ENCODE data around the gene CARHSP1.

DNA sequence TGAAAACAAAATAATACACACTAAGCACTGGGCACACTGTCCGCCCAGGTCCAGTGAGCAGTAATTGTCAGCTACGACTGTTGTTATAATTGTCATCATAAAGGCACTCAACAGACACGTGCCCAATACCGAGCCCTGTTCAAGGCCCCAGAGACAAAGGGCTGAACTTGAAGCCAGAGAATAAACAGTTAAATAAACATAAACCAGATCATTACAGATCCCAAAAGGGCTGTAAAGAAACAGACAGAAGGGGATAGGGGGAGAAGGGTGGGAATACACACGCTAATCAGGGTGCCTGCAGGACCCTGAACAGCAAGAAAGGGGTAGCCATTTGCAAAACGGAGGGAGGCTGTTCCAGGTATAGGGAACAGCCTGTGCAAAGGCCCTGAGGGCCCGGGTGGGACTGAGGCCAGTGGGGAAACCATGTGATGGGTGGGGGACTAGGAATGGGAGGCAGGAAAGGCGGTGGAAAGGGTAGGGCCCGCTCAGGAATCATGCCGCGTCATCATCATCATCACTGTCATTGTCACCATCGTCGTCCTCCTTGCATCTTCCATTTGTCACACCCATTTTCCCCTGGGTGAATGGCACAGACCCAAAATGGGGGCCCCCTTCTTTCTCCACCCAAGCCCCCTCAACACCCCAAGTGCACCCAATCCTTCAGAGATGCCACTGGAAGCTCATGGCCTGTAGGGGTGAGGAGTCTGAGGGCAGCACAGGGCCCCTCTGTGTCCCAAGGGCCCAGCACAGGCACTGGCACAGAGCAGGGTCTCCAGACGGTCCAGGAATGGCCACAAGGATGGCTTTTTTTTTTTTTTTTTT is 6.3 kb downstream of the CARHSP1 start:
- TF ChIP-seq NR3C1 (IDR thresholded peaks at IDR 0.05) (no peak), EP300 (IDR thresholded peaks at IDR 0.05) (no peak), KDM5A (IDR thresholded peaks at IDR 0.05) (no peak), HOXA7 (CRISPR knock-in tag; IDR thresholded peaks at IDR 0.05) (no peak), MAX (IDR thresholded peaks at IDR 0.05) (no peak), ELK1 (IDR thresholded peaks at IDR 0.05; ENCODE audit: low read depth, low read length) (no peak), KDM1A (IDR thresholded peaks at IDR 0.05; ENCODE audit: low read depth) (no peak), RNF2 (IDR thresholded peaks at IDR 0.05; ENCODE audit: borderline replicate concordance, low read depth) (no peak), RAD21 (conservative IDR thresholded peaks at IDR 0.05 in 1 of 2, IDR thresholded peaks at IDR 0.05 in 1 of 2) (no peak)
- TF ChIP-seq, protein P1, sequence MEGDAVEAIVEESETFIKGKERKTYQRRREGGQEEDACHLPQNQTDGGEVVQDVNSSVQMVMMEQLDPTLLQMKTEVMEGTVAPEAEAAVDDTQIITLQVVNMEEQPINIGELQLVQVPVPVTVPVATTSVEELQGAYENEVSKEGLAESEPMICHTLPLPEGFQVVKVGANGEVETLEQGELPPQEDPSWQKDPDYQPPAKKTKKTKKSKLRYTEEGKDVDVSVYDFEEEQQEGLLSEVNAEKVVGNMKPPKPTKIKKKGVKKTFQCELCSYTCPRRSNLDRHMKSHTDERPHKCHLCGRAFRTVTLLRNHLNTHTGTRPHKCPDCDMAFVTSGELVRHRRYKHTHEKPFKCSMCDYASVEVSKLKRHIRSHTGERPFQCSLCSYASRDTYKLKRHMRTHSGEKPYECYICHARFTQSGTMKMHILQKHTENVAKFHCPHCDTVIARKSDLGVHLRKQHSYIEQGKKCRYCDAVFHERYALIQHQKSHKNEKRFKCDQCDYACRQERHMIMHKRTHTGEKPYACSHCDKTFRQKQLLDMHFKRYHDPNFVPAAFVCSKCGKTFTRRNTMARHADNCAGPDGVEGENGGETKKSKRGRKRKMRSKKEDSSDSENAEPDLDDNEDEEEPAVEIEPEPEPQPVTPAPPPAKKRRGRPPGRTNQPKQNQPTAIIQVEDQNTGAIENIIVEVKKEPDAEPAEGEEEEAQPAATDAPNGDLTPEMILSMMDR (IDR thresholded peaks at IDR 0.05): no peak
- TF ChIP-seq, protein P2, sequence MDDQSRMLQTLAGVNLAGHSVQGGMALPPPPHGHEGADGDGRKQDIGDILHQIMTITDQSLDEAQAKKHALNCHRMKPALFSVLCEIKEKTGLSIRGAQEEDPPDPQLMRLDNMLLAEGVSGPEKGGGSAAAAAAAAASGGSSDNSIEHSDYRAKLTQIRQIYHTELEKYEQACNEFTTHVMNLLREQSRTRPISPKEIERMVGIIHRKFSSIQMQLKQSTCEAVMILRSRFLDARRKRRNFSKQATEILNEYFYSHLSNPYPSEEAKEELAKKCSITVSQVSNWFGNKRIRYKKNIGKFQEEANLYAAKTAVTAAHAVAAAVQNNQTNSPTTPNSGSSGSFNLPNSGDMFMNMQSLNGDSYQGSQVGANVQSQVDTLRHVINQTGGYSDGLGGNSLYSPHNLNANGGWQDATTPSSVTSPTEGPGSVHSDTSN (IDR thresholded peaks at IDR 0.05): no peak
- TF ChIP-seq, protein P3, sequence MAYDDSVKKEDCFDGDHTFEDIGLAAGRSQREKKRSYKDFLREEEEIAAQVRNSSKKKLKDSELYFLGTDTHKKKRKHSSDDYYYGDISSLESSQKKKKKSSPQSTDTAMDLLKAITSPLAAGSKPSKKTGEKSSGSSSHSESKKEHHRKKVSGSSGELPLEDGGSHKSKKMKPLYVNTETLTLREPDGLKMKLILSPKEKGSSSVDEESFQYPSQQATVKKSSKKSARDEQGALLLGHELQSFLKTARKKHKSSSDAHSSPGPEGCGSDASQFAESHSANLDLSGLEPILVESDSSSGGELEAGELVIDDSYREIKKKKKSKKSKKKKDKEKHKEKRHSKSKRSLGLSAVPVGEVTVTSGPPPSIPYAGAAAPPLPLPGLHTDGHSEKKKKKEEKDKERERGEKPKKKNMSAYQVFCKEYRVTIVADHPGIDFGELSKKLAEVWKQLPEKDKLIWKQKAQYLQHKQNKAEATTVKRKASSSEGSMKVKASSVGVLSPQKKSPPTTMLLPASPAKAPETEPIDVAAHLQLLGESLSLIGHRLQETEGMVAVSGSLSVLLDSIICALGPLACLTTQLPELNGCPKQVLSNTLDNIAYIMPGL (CRISPR knock-in tag; IDR thresholded peaks at IDR 0.05; ENCODE audit: borderline replicate concordance): no peak
